SU-DHL-6 (cell line): Measurements from ENCODE around the gene ABCG2.

Experiments
- H2AFZ ChIP-seq: fragments of 200-600 bp; sonication (generic); 2 replicates; pipeline ENCODE4 v1.6.1; 2014; ENCODE audit warnings: low read depth, mild to moderate bottlenecking, moderate library complexity, mixed read lengths, antibody characterized with exemption, low read length; ENCODE audit not compliant: severe bottlenecking
- H3F3A ChIP-seq: fragments of 200-600 bp; shearing (Covaris generic); 2 replicates; pipeline ENCODE4 v1.6.0; 2016; ENCODE audit warnings: antibody characterized with exemption, mild to moderate bottlenecking; ENCODE audit not compliant: insufficient read depth
- H3K27ac ChIP-seq: fragments of 200-600 bp; sonication (generic); 2 replicates; pipeline ENCODE4 v1.5.1; 2016; ENCODE audit warnings: low read depth, mild to moderate bottlenecking, low read length, moderate library complexity, mixed read lengths
- H3K27me3 ChIP-seq: fragments of 200-600 bp; sonication (generic), shearing (Covaris generic); 2 replicates; pipeline ENCODE4 v1.6.0; 2014; ENCODE audit warnings: mild to moderate bottlenecking, low read length
- H3K36me3 ChIP-seq: fragments of 200-600 bp; sonication (generic); 2 replicates; pipeline ENCODE4 v1.6.1; 2014; ENCODE audit warnings: mild to moderate bottlenecking, low read length, mixed read lengths
- H3K4me2 ChIP-seq: fragments of 300-600, 200-600 bp; shearing (Covaris generic), sonication (generic); 2 replicates; pipeline ENCODE4 v1.6.0; 2014; ENCODE audit warnings: low read length, low read depth, mild to moderate bottlenecking; ENCODE audit not compliant: poor library complexity, severe bottlenecking
- H3K4me3 ChIP-seq: fragments of 200-600 bp; sonication (generic); 2 replicates; pipeline ENCODE4 v1.5.1; 2014; ENCODE audit warnings: antibody characterized with exemption, low read length, mild to moderate bottlenecking, mixed read lengths; ENCODE audit not compliant: insufficient read depth, poor library complexity, severe bottlenecking
- H3K79me2 ChIP-seq: fragments of 200-600 bp; sonication (generic); 2 replicates; pipeline ENCODE4 v1.6.1; 2014; ENCODE audit warnings: mild to moderate bottlenecking, low read length, moderate library complexity; ENCODE audit not compliant: insufficient read depth
- H3K9ac ChIP-seq: fragments of 200-600 bp; sonication (generic); 2 replicates; pipeline ENCODE4 v1.7.0; 2014; ENCODE audit warnings: mild to moderate bottlenecking, low read length
- H3K9me2 ChIP-seq: fragments of 200-600 bp; sonication (generic); replicated peaks from 2 replicates; pipeline ENCODE4 v1.6.1; 2014; ENCODE audit warnings: low read length; ENCODE audit not compliant: insufficient read depth
- H3K9me3 ChIP-seq: fragments of 200-600 bp; sonication (generic); 2 replicates; pipeline ENCODE4 v1.6.1; 2014; ENCODE audit warnings: low read length, mixed read lengths; ENCODE audit not compliant: insufficient read depth
- H4K20me1 ChIP-seq: fragments of 200-600 bp; sonication (generic); 2 replicates; pipeline ENCODE4 v1.6.1; 2014; ENCODE audit warnings: low read depth, mild to moderate bottlenecking, antibody characterized with exemption, low read length, moderate library complexity, mixed read lengths
- EZH2phosphoT487 ChIP-seq: fragments of 200-600 bp; sonication (generic), shearing (Covaris generic); conservative IDR thresholded peaks from 2 replicates; pipeline ENCODE4 v1.6.1; 2018; ENCODE audit warnings: mild to moderate bottlenecking, antibody characterized with exemption, low read length, moderate library complexity, mixed read lengths
- TF ChIP-seq, protein P1 (sequence below): fragments of 200-600 bp; sonication (generic); IDR thresholded peaks from one replicate; pipeline ENCODE4 v1.5.1; 2017; ENCODE audit warnings: antibody characterized with exemption, mild to moderate bottlenecking, low read length, moderate library complexity; ENCODE audit not compliant: insufficient read depth, poor library complexity, severe bottlenecking

ABCG2 gene

DNA sequence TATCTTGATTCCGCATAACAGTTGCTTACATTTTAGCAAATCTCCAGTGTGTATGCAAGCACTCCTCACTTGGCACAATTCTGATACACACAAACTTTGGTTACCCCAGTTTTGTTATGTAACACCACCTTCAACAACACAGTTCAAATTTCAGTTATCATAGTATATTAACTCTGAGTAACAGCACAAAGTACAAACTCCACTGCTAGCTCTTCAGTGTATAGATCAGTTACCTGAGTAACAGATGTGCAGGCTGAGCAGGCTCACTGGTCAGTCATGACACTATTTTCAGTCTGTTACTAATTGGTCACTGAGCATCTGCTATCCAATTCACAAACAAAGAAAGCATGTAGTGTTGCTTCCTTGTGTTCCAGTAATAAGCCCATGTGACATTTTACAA lies 95.6 kb downstream of the ABCG2 start:
- no peaks in the 10 kb centered on the region for H3K9me3 ChIP-seq
- H3K9me2 ChIP-seq = no peaks in the 10 kb centered on the region
- no peak overlapping the region for H3K4me2 ChIP-seq
- H4K20me1 ChIP-seq = no peaks in the 10 kb centered on the region
- H3K9ac ChIP-seq = no peak overlapping the region
- H3K79me2 ChIP-seq = no peaks in the 10 kb centered on the region
- H3K4me3 ChIP-seq = no peak overlapping the region
- no peak for TF ChIP-seq EZH2phosphoT487
- TF ChIP-seq, protein P1, sequence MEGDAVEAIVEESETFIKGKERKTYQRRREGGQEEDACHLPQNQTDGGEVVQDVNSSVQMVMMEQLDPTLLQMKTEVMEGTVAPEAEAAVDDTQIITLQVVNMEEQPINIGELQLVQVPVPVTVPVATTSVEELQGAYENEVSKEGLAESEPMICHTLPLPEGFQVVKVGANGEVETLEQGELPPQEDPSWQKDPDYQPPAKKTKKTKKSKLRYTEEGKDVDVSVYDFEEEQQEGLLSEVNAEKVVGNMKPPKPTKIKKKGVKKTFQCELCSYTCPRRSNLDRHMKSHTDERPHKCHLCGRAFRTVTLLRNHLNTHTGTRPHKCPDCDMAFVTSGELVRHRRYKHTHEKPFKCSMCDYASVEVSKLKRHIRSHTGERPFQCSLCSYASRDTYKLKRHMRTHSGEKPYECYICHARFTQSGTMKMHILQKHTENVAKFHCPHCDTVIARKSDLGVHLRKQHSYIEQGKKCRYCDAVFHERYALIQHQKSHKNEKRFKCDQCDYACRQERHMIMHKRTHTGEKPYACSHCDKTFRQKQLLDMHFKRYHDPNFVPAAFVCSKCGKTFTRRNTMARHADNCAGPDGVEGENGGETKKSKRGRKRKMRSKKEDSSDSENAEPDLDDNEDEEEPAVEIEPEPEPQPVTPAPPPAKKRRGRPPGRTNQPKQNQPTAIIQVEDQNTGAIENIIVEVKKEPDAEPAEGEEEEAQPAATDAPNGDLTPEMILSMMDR = no peak
- no peaks in the 10 kb centered on the region for H3F3A ChIP-seq
- no peak overlapping the region for H2AFZ ChIP-seq
- no peak overlapping the region for H3K27ac ChIP-seq
- H3K27me3 ChIP-seq = no peaks in the 10 kb centered on the region
- H3K36me3 ChIP-seq = no peaks in the 10 kb centered on the region

DNA sequence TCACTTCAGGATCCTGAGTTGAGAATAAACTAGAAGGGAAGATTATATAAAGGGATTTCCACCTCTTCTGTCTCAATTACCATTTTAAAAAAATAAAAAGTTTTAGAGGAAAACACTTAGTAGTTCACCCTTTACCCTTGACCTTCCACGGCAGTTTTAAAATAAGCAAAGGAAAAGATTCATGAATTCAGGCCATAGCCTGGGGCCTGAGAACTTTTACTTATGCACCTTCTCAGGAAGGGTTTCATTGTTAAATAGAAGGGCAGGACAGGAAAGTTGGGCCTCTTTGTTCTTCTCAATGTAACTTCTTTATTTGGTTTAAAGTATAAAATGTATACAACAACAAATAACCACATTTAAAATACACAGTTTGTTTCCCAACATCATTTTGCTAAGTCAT lies 96.1 kb downstream of the ABCG2 start:
- Histone ChIP-seq H3K9ac (no peak overlapping the region), H3K4me3 (no peak overlapping the region), H3K9me2 (no peaks in the 10 kb centered on the region), H3F3A (no peaks in the 10 kb centered on the region), H3K4me2 (no peak overlapping the region), H3K79me2 (no peaks in the 10 kb centered on the region), H4K20me1 (no peaks in the 10 kb centered on the region), H3K27me3 (no peaks in the 10 kb centered on the region), H3K9me3 (no peaks in the 10 kb centered on the region), H3K27ac (no peak overlapping the region), H2AFZ (no peak overlapping the region), H3K36me3 (no peaks in the 10 kb centered on the region)
- TF ChIP-seq, protein P1 = no peak
- TF ChIP-seq EZH2phosphoT487 = no peak

DNA sequence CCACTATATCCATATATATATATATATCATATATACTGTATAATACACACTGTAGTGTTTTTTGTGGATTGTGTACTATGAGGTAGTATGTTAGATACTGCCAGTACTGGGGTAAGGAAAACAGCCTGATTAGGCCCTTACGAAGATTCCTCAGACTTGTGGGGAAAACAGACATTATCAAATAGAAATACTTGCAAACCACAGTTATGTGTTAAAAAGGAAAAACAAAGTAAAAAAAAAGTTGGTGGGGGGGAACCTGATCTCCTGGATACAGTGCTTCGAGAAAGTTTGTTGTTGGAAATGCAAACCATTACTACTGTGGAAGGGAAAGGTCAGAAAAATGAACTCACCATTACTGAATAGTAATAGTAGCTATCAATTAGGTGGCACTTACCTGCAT lies 98.0 kb downstream of the ABCG2 start:
- Histone ChIP-seq H3K27ac (no peak overlapping the region), H3K9me3 (no peaks in the 10 kb centered on the region), H3K9ac (no peak overlapping the region), H3K9me2 (no peaks in the 10 kb centered on the region), H3K27me3 (no peaks in the 10 kb centered on the region), H3K4me3 (no peak overlapping the region), H3F3A (no peaks in the 10 kb centered on the region), H2AFZ (no peak overlapping the region), H4K20me1 (no peaks in the 10 kb centered on the region), H3K4me2 (no peak overlapping the region), H3K36me3 (no peaks in the 10 kb centered on the region), H3K79me2 (no peaks in the 10 kb centered on the region)
- TF ChIP-seq, protein P1 = no peak
- TF ChIP-seq EZH2phosphoT487 = no peak

DNA sequence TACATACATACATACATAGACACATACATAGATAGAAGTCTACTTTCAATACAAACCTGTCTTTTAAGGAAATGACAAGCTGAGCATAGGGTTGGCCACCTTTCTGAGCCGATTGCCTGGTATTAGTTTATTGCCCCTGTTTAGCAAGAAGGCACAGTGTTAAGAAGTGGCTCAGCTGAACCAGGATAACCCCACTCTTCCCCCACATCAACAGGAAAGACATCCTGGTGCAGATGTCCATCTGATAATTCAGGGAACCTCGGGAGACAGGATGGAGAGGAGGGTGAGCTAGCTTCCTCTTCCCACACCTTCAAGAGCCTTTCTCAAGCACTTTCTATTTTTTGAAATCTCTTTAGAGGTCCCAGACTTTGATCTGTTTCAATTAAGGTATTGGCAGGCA lies 98.7 kb downstream of the ABCG2 start:
- no peaks in the 10 kb centered on the region for H4K20me1 ChIP-seq
- no peaks in the 10 kb centered on the region for H3K36me3 ChIP-seq
- no peaks in the 10 kb centered on the region for H3K27me3 ChIP-seq
- H3K9ac ChIP-seq = no peak overlapping the region
- H2AFZ ChIP-seq = no peak overlapping the region
- H3K79me2 ChIP-seq = no peaks in the 10 kb centered on the region
- H3F3A ChIP-seq = no peaks in the 10 kb centered on the region
- no peak overlapping the region for H3K4me3 ChIP-seq
- H3K4me2 ChIP-seq = no peak overlapping the region
- no peak overlapping the region for H3K27ac ChIP-seq
- no peaks in the 10 kb centered on the region for H3K9me2 ChIP-seq
- no peaks in the 10 kb centered on the region for H3K9me3 ChIP-seq
- no peak for TF ChIP-seq EZH2phosphoT487
- TF ChIP-seq, protein P1 = no peak
